Vagina (tissue), 2 donors: Measurements from ENCODE around the gene LCE1D.

Experiments
- CTCF ChIP-seq, 3 experiments: fragments of 450-650 bp in 2 of 3; fragments of 200-600 bp in 1 of 3; sonication (generic) in 1 of 3; IDR thresholded peaks; one replicate each; pipeline ENCODE4 v1.5.1; 2017 to 2019; ENCODE audit warnings: antibody characterized with exemption in 3 of 3, mild to moderate bottlenecking in 2 of 3, moderate library complexity in 2 of 3
- POLR2AphosphoS5 ChIP-seq, 2 donors: sonication (generic); formaldehyde crosslinking; IDR thresholded peaks; one replicate each; pipeline ENCODE4 v1.9.0; 2017; ENCODE audit warnings: antibody characterized with exemption in 2 of 2, mild to moderate bottlenecking in 2 of 2, low read depth in 1 of 2; ENCODE audit not compliant: insufficient read depth in 1 of 2

- TF ChIP-seq POLR2AphosphoS5 (IDR thresholded peaks at IDR 0.05; ENCODE audit: insufficient read depth in 1 of 2, low read depth in 1 of 2), result no peak
- TF ChIP-seq CTCF (IDR thresholded peaks at IDR 0.05), result no peak
Measured at GRCh38 chr1:152774875-152775274, 21.6 kb upstream of the LCE1D start, which contains the start of gene LCE1F.
